ENCODE measurements around the gene PDCL3.

- TF ChIP-seq CTCF (IDR thresholded peaks at IDR 0.05; ENCODE audit: poor library complexity, severe bottlenecking) (no peak), SMC3 (conservative IDR thresholded peaks at IDR 0.05; ENCODE audit: poor library complexity) (no peak), MXI1 (conservative IDR thresholded peaks at IDR 0.05; ENCODE audit: poor library complexity, severe bottlenecking) (no peak)
- TF ChIP-seq, protein P1, sequence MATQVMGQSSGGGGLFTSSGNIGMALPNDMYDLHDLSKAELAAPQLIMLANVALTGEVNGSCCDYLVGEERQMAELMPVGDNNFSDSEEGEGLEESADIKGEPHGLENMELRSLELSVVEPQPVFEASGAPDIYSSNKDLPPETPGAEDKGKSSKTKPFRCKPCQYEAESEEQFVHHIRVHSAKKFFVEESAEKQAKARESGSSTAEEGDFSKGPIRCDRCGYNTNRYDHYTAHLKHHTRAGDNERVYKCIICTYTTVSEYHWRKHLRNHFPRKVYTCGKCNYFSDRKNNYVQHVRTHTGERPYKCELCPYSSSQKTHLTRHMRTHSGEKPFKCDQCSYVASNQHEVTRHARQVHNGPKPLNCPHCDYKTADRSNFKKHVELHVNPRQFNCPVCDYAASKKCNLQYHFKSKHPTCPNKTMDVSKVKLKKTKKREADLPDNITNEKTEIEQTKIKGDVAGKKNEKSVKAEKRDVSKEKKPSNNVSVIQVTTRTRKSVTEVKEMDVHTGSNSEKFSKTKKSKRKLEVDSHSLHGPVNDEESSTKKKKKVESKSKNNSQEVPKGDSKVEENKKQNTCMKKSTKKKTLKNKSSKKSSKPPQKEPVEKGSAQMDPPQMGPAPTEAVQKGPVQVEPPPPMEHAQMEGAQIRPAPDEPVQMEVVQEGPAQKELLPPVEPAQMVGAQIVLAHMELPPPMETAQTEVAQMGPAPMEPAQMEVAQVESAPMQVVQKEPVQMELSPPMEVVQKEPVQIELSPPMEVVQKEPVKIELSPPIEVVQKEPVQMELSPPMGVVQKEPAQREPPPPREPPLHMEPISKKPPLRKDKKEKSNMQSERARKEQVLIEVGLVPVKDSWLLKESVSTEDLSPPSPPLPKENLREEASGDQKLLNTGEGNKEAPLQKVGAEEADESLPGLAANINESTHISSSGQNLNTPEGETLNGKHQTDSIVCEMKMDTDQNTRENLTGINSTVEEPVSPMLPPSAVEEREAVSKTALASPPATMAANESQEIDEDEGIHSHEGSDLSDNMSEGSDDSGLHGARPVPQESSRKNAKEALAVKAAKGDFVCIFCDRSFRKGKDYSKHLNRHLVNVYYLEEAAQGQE (IDR thresholded peaks at IDR 0.05; ENCODE audit: borderline replicate concordance), result no peak
Observed at GRCh38 chr2:100614455-100615000, 51.7 kb downstream of the PDCL3 start.
